DND-41 (cell line): ENCODE results near the gene EPB41L5.

ENCODE experiments used
- ATAC-seq: fragments of 200-7000 bp; cut with Tn5 transposase; 3 replicates; pipeline ENCODE4 v1.9.1; 2021; ENCODE audit warnings: low read depth; ENCODE audit not compliant: insufficient read depth
- DNase-seq: peaks from one replicate; pipeline ENCODE4 v3.0.0-alpha.2; 2020
- H2AFZ ChIP-seq: 2 replicates; pipeline ENCODE4 v1.6.0; 2012; ENCODE audit warnings: low read depth, low read length
- H3K27ac ChIP-seq: 2 replicates; pipeline ENCODE4 v1.5.1; 2012; ENCODE audit warnings: low read length, inconsistent platforms
- H3K27me3 ChIP-seq: fragments of 200-600 bp; sonication (generic); 2 replicates; pipeline ENCODE4 v1.6.0; 2012; ENCODE audit warnings: low read length, mild to moderate bottlenecking, inconsistent platforms; ENCODE audit not compliant: insufficient read depth, poor library complexity
- H3K36me3 ChIP-seq: 2 replicates; pipeline ENCODE4 v1.5.1; 2012; ENCODE audit warnings: low read length, inconsistent platforms; ENCODE audit not compliant: insufficient read depth
- H3K4me1 ChIP-seq: 2 replicates; pipeline ENCODE4 v1.5.1; 2012; ENCODE audit warnings: mild to moderate bottlenecking, low read length; ENCODE audit not compliant: insufficient read depth
- H3K4me2 ChIP-seq: 2 replicates; pipeline ENCODE4 v1.6.0; 2012; ENCODE audit warnings: mild to moderate bottlenecking, moderate library complexity, low read length, inconsistent platforms; ENCODE audit not compliant: insufficient read depth
- H3K4me3 ChIP-seq, 2 experiments: fragments of 200-600 bp in 1 of 2; shearing (Covaris generic) in 1 of 2; 2 replicates each; pipeline ENCODE4 v1.5.1; 2012 to 2016; ENCODE audit warnings: inconsistent platforms in 2 of 2, low read length in 2 of 2, mild to moderate bottlenecking in 2 of 2, low read depth in 1 of 2, moderate library complexity in 1 of 2
- H3K79me2 ChIP-seq: 2 replicates; pipeline ENCODE4 v1.6.0; 2012; ENCODE audit warnings: low read length, inconsistent platforms; ENCODE audit not compliant: insufficient read depth
- H3K9ac ChIP-seq: 2 replicates; pipeline ENCODE4 v1.6.0; 2012; ENCODE audit warnings: low read depth, mild to moderate bottlenecking, inconsistent platforms, low read length, moderate library complexity
- H3K9me3 ChIP-seq: 2 replicates; pipeline ENCODE4 v1.5.1; 2012; ENCODE audit warnings: low read length, moderate library complexity, mild to moderate bottlenecking, inconsistent platforms; ENCODE audit not compliant: insufficient read depth, severe bottlenecking
- H4K20me1 ChIP-seq: 2 replicates; pipeline ENCODE4 v1.6.0; 2012; ENCODE audit warnings: low read length; ENCODE audit not compliant: insufficient read depth
- CTCF ChIP-seq: IDR thresholded peaks from 2 replicates; pipeline ENCODE4 v1.5.1; 2012; ENCODE audit warnings: borderline replicate concordance, low read length, moderate library complexity, mild to moderate bottlenecking; ENCODE audit not compliant: poor library complexity, severe bottlenecking; ENCODE audit errors: extremely low read depth
- EZH2 ChIP-seq: IDR thresholded peaks from 3 replicates; pipeline ENCODE4 v1.6.1; 2012; ENCODE audit warnings: borderline replicate concordance, low read depth, mild to moderate bottlenecking, moderate library complexity, low read length, inconsistent platforms; ENCODE audit not compliant: severe bottlenecking

EPB41L5 gene

GRCh38 chr2:120223034-120223912 is 210.4 kb downstream of the EPB41L5 start, which contains the start of gene TMEM185B:
Gene TMEM185B (minus strand): TSS chr2:120223400. CDS start chr2:120222976, 424 bp downstream.
- TF ChIP-seq CTCF (peak; percentile 36), EZH2 (no peak)
- peak within 1 kb of the TSS; percentile 93 for H3K27ac ChIP-seq
- peaks cover 44% of the 10 kb centered on the region for H3K36me3 ChIP-seq
- peak within 1 kb of the TSS; percentile 73 for H2AFZ ChIP-seq
- peaks cover 65% of the 10 kb centered on the region for H3K4me1 ChIP-seq
- peak within 1 kb of the TSS; percentile 70 for H3K9ac ChIP-seq
- H3K4me3 ChIP-seq, result peak within 1 kb of the TSS; percentile 47 to 65
- H3K79me2 ChIP-seq, result peaks cover 56% of the 10 kb centered on the region
- DNase-seq (peak; percentile 95), ATAC-seq (peak; percentile 90)
- H3K9me3 ChIP-seq, result no peaks in the 10 kb centered on the region
- peak within 1 kb of the TSS; percentile 90 for H3K4me2 ChIP-seq
- peaks cover 21% of the 10 kb centered on the region for H4K20me1 ChIP-seq
- H3K27me3 ChIP-seq, result no peaks in the 10 kb centered on the region

GRCh38 chr2:120224256-120224655 is 211.4 kb downstream of the EPB41L5 start:
- Histone ChIP-seq H3K4me3 (peak overlapping the region; percentile 47 to 65; a peak in 3 of 4 replicates), H3K27me3 (no peaks in the 10 kb centered on the region), H3K27ac (peak overlapping the region; percentile 93), H3K4me2 (peak overlapping the region; percentile 90), H3K4me1 (peaks cover 65% of the 10 kb centered on the region), H2AFZ (peak overlapping the region; percentile 73), H3K36me3 (peaks cover 34% of the 10 kb centered on the region), H3K79me2 (peaks cover 47% of the 10 kb centered on the region), H3K9ac (peak overlapping the region; percentile 70), H3K9me3 (no peaks in the 10 kb centered on the region), H4K20me1 (peaks cover 12% of the 10 kb centered on the region; the same call in 1 of the 2 replicates)
- ATAC-seq, result no peak
- DNase-seq, result no peak
- TF ChIP-seq CTCF, result no peak
- no peak for TF ChIP-seq EZH2

GRCh38 chr2:120224735-120225548 is 212.1 kb downstream of the EPB41L5 start:
- H3K9me3 ChIP-seq, result no peaks in the 10 kb centered on the region
- H3K4me1 ChIP-seq, result peaks cover 60% of the 10 kb centered on the region
- peaks cover 40% of the 10 kb centered on the region for H3K79me2 ChIP-seq
- no peak for ATAC-seq
- peak overlapping the region; percentile 90 for H3K4me2 ChIP-seq
- H3K27me3 ChIP-seq, result no peaks in the 10 kb centered on the region
- no peak overlapping the region for H2AFZ ChIP-seq
- peaks cover 5% of the 10 kb centered on the region; the same call in 1 of the 2 replicates for H4K20me1 ChIP-seq
- TF ChIP-seq EZH2 (no peak), CTCF (no peak)
- no peak for DNase-seq
- H3K36me3 ChIP-seq, result peaks cover 27% of the 10 kb centered on the region
- peak overlapping the region in 1 of 2 experiments; percentile 65; a peak in 1 of 4 replicates for H3K4me3 ChIP-seq
- H3K9ac ChIP-seq, result peak overlapping the region; percentile 70
- H3K27ac ChIP-seq, result no peak overlapping the region
